Panc1 (cell line): ENCODE results near the gene LRP5. TPM values are rescaled to one million over a fixed set of nuclear protein-coding genes. Genes with fewer than 3 reads are reported as not detected.

Experiments used
- ATAC-seq: fragments of 200-7000 bp; cut with Tn5 transposase; 2 replicates; pipeline ENCODE4 v1.9.1; 2020; ENCODE audit warnings: mild to moderate bottlenecking, moderate library complexity
- BruUV-seq: library from RNA; stranded (reverse); fragments of 400-500 nt; replicated peaks from 2 replicates; lab custom pipeline; 2021; lab: Mats Ljungman, UMichigan
- CTCF ChIA-PET: fragments of 300-600 bp; sonication (Branson Sonifier 250); formaldehyde crosslinking; loops from one replicate; lab custom pipeline; 2022; ENCODE audit warnings: antibody characterized with exemption; lab: Charles Lee
- POLR2A ChIA-PET: fragments of 300-600 bp; sonication (Branson Sonifier 250); formaldehyde crosslinking; loops from one replicate; lab custom pipeline; 2022; ENCODE audit warnings: antibody characterized with exemption; lab: Charles Lee
- DNase-seq: peaks from one replicate; pipeline ENCODE4 v3.0.0-alpha.2; 2010; ENCODE audit warnings: low read depth, low spot score
- H3K27ac ChIP-seq: 2 replicates; pipeline ENCODE4 v1.5.1; 2011; ENCODE audit warnings: mild to moderate bottlenecking, low read length, inconsistent platforms
- H3K27me3 ChIP-seq: fragments of 200-500 bp; sonication (Bioruptor generic); 2 replicates; pipeline ENCODE4 v1.6.0; 2014; ENCODE audit warnings: low read length, inconsistent platforms; ENCODE audit not compliant: control insufficient read depth, insufficient read depth
- H3K36me3 ChIP-seq: fragments of 200-500 bp; sonication (Bioruptor generic); 2 replicates; pipeline ENCODE4 v1.5.1; 2014; ENCODE audit warnings: inconsistent platforms, mild to moderate bottlenecking, low read length, moderate library complexity; ENCODE audit not compliant: control insufficient read depth, insufficient read depth
- H3K4me1 ChIP-seq: 2 replicates; pipeline ENCODE4 v1.5.1; 2011; ENCODE audit warnings: inconsistent platforms, mild to moderate bottlenecking, low read length, moderate library complexity; ENCODE audit not compliant: control insufficient read depth, insufficient read depth
- H3K4me3 ChIP-seq, 2 experiments: 2 replicates each; pipeline ENCODE4 v1.5.1; 2011 to 2012; ENCODE audit warnings: low read depth in 2 of 2, low read length in 2 of 2, mild to moderate bottlenecking in 2 of 2, inconsistent platforms in 1 of 2, moderate library complexity in 1 of 2
- H3K9me3 ChIP-seq: fragments of 200-500 bp; sonication (Bioruptor generic); 2 replicates; pipeline ENCODE4 v1.5.1; 2014; ENCODE audit warnings: low read depth, mild to moderate bottlenecking, inconsistent platforms, low read length, moderate library complexity; ENCODE audit not compliant: control insufficient read depth, insufficient read depth
- CTCF ChIP-seq: fragments of 450-650 bp; IDR thresholded peaks from 2 replicates; pipeline ENCODE4 v1.5.1; 2017; ENCODE audit warnings: mild to moderate bottlenecking
- POLR2AphosphoS5 ChIP-seq: IDR thresholded peaks from 2 replicates; pipeline ENCODE4 v1.6.1; 2012; ENCODE audit warnings: mild to moderate bottlenecking, low read depth, low read length, moderate library complexity
- REST ChIP-seq, 2 experiments: IDR thresholded peaks; 2 replicates each; pipeline ENCODE4 v1.6.1; 2011 to 2012; ENCODE audit warnings: low read depth in 2 of 2, control low read depth in 1 of 2, low read length in 1 of 2, mild to moderate bottlenecking in 1 of 2, moderate library complexity in 1 of 2; ENCODE audit not compliant: insufficient read depth in 1 of 2
- SIN3A ChIP-seq: IDR thresholded peaks from 2 replicates; pipeline ENCODE4 v1.6.1; 2012; ENCODE audit warnings: low read depth, mild to moderate bottlenecking, low read length, moderate library complexity, borderline replicate concordance; ENCODE audit not compliant: insufficient read depth
- TCF7L2 ChIP-seq: IDR thresholded peaks from 2 replicates; pipeline ENCODE4 v1.6.1; 2011; ENCODE audit warnings: mild to moderate bottlenecking, low read depth, low read length, inconsistent platforms
- in situ Hi-C: cut with HindIII; loops from 2 replicates; pipeline ENCODE4 v1.10.0; 2016; ENCODE audit warnings: low sequenced_read_pairs, low pct_unique_long_range_greater_than_20kb
- intact Hi-C: fragments of 100-400 bp; cut with micrococcal nuclease; formaldehyde crosslinking; loops from one replicate; pipeline ENCODE4 v1.10.0; 2022; ENCODE audit not compliant: unreplicated experiment
- total RNA-seq: library from RNA; stranded (reverse); gene quantifications from one replicate; pipeline ENCODE4 v1.2.1, GENCODE V29; 2021; ENCODE audit not compliant: unreplicated experiment

The LRP5 gene
- total RNA-seq, 1 experiment from 2014 or later = 171 TPM

- Histone ChIP-seq H3K36me3 (no peaks in the 10 kb centered on the region), H3K27me3 (no peaks in the 10 kb centered on the region), H3K9me3 (no peaks in the 10 kb centered on the region), H3K4me1 (peaks cover 65% of the 10 kb centered on the region), H3K4me3 (no peak overlapping the region), H3K27ac (peak overlapping the region; percentile 81)
- in situ Hi-C loops = no loop called here
- no TSS peak for BruUV-seq
- ChIA-PET CTCF (interaction anchor here (0.7 kb wide), 1 partner anchor 121 kb away, joined by 3 read pairs; no protein-coding TSS in a partner anchor), POLR2A (no interaction called here)
- DNase-seq (no peak), ATAC-seq (no peak; the same call in 1 of the 2 replicates)
- intact Hi-C loops = no loop called here
- TF ChIP-seq REST (IDR thresholded peaks at IDR 0.05; ENCODE audit: insufficient read depth in 1 of 2, low read depth in 2 of 2, low read length in 1 of 2) = no peak
- no peak for TF ChIP-seq POLR2AphosphoS5
- TF ChIP-seq CTCF = no peak
- TF ChIP-seq SIN3A = no peak
- TF ChIP-seq TCF7L2 = no peak
Observed at GRCh38 chr11:68372625-68373024, 60.2 kb downstream of the LRP5 start.

GRCh38 chr11:68373189-68373814 is 60.9 kb downstream of the LRP5 start:
- BruUV-seq = no TSS peak
- H3K4me3 ChIP-seq = no peak overlapping the region
- TF ChIP-seq SIN3A (no peak), TCF7L2 (no peak), CTCF (no peak), POLR2AphosphoS5 (no peak; the same call in 1 of the 2 replicates), REST (IDR thresholded peaks at IDR 0.05; ENCODE audit: insufficient read depth in 1 of 2, low read depth in 2 of 2, low read length in 1 of 2) (no peak)

More at GRCh38 chr11:68373189-68373814, 60.9 kb downstream of the LRP5 start:
- Histone ChIP-seq H3K27ac (peak overlapping the region; percentile 81), H3K4me1 (peaks cover 71% of the 10 kb centered on the region), H3K27me3 (no peaks in the 10 kb centered on the region), H3K9me3 (no peaks in the 10 kb centered on the region), H3K36me3 (no peaks in the 10 kb centered on the region)
- intact Hi-C loops = no loop called here
- in situ Hi-C loops = no loop called here
- POLR2A ChIA-PET = interaction anchor here (0.5 to 0.6 kb wide), 2 partner anchors 9 to 697 kb away, joined by 3 to 5 read pairs; no protein-coding TSS in a partner anchor
- DNase-seq (no peak), ATAC-seq (peak; percentile 24; the same call in 1 of the 2 replicates)
- CTCF ChIA-PET = interaction anchor here (0.6 to 0.7 kb wide), 2 partner anchors 76 to 122 kb away, joined by 3 to 6 read pairs; no protein-coding TSS in a partner anchor
